Measurements from ENCODE around the gene PCK1. TPM values are rescaled to one million over a fixed set of nuclear protein-coding genes. Genes with fewer than 3 reads are reported as not detected.
A peak's percentile ranks its signal among the peaks of the same experiment; 100 is the strongest.

PCK1 gene
- total and polyA plus RNA-seq, 4 donors = 8.9 to 532 (median 314) TPM

- TF ChIP-seq RAD21 (IDR thresholded peaks at IDR 0.05) (peak in 1 of 2 donors; percentile 25), GABPA (IDR thresholded peaks at IDR 0.05 in 1 of 2, conservative IDR thresholded peaks at IDR 0.05 in 1 of 2) (no peak), SP1 (IDR thresholded peaks at IDR 0.05) (peak; percentile 60), HNF4A (conservative IDR thresholded peaks at IDR 0.05) (peak; percentile 69 to 72), JUND (IDR thresholded peaks at IDR 0.05) (no peak), HNF4G (IDR thresholded peaks at IDR 0.05) (peak; percentile 42), YY1 (IDR thresholded peaks at IDR 0.05) (peak; percentile 42), MAX (IDR thresholded peaks at IDR 0.05) (peak; percentile 64), RXRA (IDR thresholded peaks at IDR 0.05) (peak; percentile 73 to 91)
- TF ChIP-seq, protein P1, sequence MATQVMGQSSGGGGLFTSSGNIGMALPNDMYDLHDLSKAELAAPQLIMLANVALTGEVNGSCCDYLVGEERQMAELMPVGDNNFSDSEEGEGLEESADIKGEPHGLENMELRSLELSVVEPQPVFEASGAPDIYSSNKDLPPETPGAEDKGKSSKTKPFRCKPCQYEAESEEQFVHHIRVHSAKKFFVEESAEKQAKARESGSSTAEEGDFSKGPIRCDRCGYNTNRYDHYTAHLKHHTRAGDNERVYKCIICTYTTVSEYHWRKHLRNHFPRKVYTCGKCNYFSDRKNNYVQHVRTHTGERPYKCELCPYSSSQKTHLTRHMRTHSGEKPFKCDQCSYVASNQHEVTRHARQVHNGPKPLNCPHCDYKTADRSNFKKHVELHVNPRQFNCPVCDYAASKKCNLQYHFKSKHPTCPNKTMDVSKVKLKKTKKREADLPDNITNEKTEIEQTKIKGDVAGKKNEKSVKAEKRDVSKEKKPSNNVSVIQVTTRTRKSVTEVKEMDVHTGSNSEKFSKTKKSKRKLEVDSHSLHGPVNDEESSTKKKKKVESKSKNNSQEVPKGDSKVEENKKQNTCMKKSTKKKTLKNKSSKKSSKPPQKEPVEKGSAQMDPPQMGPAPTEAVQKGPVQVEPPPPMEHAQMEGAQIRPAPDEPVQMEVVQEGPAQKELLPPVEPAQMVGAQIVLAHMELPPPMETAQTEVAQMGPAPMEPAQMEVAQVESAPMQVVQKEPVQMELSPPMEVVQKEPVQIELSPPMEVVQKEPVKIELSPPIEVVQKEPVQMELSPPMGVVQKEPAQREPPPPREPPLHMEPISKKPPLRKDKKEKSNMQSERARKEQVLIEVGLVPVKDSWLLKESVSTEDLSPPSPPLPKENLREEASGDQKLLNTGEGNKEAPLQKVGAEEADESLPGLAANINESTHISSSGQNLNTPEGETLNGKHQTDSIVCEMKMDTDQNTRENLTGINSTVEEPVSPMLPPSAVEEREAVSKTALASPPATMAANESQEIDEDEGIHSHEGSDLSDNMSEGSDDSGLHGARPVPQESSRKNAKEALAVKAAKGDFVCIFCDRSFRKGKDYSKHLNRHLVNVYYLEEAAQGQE (IDR thresholded peaks at IDR 0.05) = no peak
- DNase-seq (ENCODE audit: low spot score) = no peak
These were observed 20.5 kb downstream of the PCK1 start for GRCh38 chr20:57581202-57582028.

GRCh38 chr20:57582029-57582378 lies 21.1 kb downstream of the PCK1 start:
- Histone ChIP-seq H3K27me3 (ENCODE audit: control insufficient read depth in 4 of 4, insufficient read depth in 4 of 4, low read length in 3 of 4) (no peaks in the 10 kb centered on the region), H3K36me3 (ENCODE audit: control insufficient read depth in 4 of 4, insufficient read depth in 3 of 4, low read depth in 1 of 4, low read length in 3 of 4) (no peaks in the 10 kb centered on the region), H3K4me1 (ENCODE audit: control insufficient read depth in 4 of 4, insufficient read depth in 4 of 4, low read length in 3 of 4) (peaks cover 20 to 47% (median 31%) of the 10 kb centered on the region in 4 donors), H3K4me3 (ENCODE audit: low read depth in 1 of 3, low read length in 3 of 3) (no peak overlapping the region), H3K27ac (ENCODE audit: low read depth in 1 of 2, low read length in 2 of 2) (peak overlapping the region; percentile 48 to 54), H3K9ac (ENCODE audit: low read depth in 1 of 2, low read length in 2 of 2) (no peak overlapping the region), H3K9me3 (ENCODE audit: control insufficient read depth in 4 of 4, low read length in 3 of 4) (no peaks in the 10 kb centered on the region)
- 77% methylated on average over 5 of the region's 5 CpGs for WGBS
- DNase-seq (ENCODE audit: low spot score) = no peak
- TF ChIP-seq HNF4G (IDR thresholded peaks at IDR 0.05) (no peak), TAF1 (conservative IDR thresholded peaks at IDR 0.05) (no peak), HNF4A (conservative IDR thresholded peaks at IDR 0.05) (peak in 1 of 2 donors; percentile 42)

More at GRCh38 chr20:57581202-57582028, 20.5 kb downstream of the PCK1 start:
- no peaks in the 10 kb centered on the region for H3K36me3 ChIP-seq (ENCODE audit: control insufficient read depth in 4 of 4, insufficient read depth in 3 of 4, low read depth in 1 of 4, low read length in 3 of 4)
- no peak overlapping the region for H3K9ac ChIP-seq (ENCODE audit: low read depth in 1 of 2, low read length in 2 of 2)
- H3K27ac ChIP-seq (ENCODE audit: low read depth in 1 of 2, low read length in 2 of 2) = peak overlapping the region; percentile 48 to 54
- WGBS = 77% methylated on average over 14 of the region's 14 CpGs
- peaks cover 18 to 44% (median 28%) of the 10 kb centered on the region in 4 donors for H3K4me1 ChIP-seq (ENCODE audit: control insufficient read depth in 4 of 4, insufficient read depth in 4 of 4, low read length in 3 of 4)
- no peaks in the 10 kb centered on the region for H3K27me3 ChIP-seq (ENCODE audit: control insufficient read depth in 4 of 4, insufficient read depth in 4 of 4, low read length in 3 of 4)
- no peak overlapping the region for H3K4me3 ChIP-seq (ENCODE audit: low read depth in 1 of 3, low read length in 3 of 3)
- H3K9me3 ChIP-seq (ENCODE audit: control insufficient read depth in 4 of 4, low read length in 3 of 4) = no peaks in the 10 kb centered on the region

- peaks cover 19 to 41% (median 26%) of the 10 kb centered on the region in 4 donors for H3K4me1 ChIP-seq (ENCODE audit: control insufficient read depth in 4 of 4, insufficient read depth in 4 of 4, low read length in 3 of 4)
- no peaks in the 10 kb centered on the region for H3K9me3 ChIP-seq (ENCODE audit: control insufficient read depth in 4 of 4, low read length in 3 of 4)
- 75% methylated on average over 21 of the region's 21 CpGs for WGBS
- TF ChIP-seq GABPA (IDR thresholded peaks at IDR 0.05 in 1 of 2, conservative IDR thresholded peaks at IDR 0.05 in 1 of 2) (no peak), RAD21 (IDR thresholded peaks at IDR 0.05) (peak in 1 of 2 donors; percentile 25), RXRA (IDR thresholded peaks at IDR 0.05) (no peak), NR2F2 (IDR thresholded peaks at IDR 0.05) (no peak)
- TF ChIP-seq, protein P1 (IDR thresholded peaks at IDR 0.05) = no peak
- H3K27me3 ChIP-seq (ENCODE audit: control insufficient read depth in 4 of 4, insufficient read depth in 4 of 4, low read length in 3 of 4) = no peaks in the 10 kb centered on the region
- H3K36me3 ChIP-seq (ENCODE audit: control insufficient read depth in 4 of 4, insufficient read depth in 3 of 4, low read depth in 1 of 4, low read length in 3 of 4) = no peaks in the 10 kb centered on the region
- H3K4me3 ChIP-seq (ENCODE audit: low read depth in 1 of 3, low read length in 3 of 3) = no peak overlapping the region
- DNase-seq (ENCODE audit: low spot score) = no peak
- H3K9ac ChIP-seq (ENCODE audit: low read depth in 1 of 2, low read length in 2 of 2) = no peak overlapping the region
- peak overlapping the region; percentile 25 to 48 for H3K27ac ChIP-seq (ENCODE audit: low read depth in 1 of 2, low read length in 2 of 2)
These were observed 21.8 kb downstream of the PCK1 start for GRCh38 chr20:57582432-57583288.
